NCI-H524 treated with DMSO at 0.1 percent for 48 hours (cell line): ENCODE results near the gene USP1.

Experiments
- DNase-seq: peaks from one replicate; lab custom pipeline; 2025; lab: John Stamatoyannopoulos, UW

Gene USP1

DNA sequence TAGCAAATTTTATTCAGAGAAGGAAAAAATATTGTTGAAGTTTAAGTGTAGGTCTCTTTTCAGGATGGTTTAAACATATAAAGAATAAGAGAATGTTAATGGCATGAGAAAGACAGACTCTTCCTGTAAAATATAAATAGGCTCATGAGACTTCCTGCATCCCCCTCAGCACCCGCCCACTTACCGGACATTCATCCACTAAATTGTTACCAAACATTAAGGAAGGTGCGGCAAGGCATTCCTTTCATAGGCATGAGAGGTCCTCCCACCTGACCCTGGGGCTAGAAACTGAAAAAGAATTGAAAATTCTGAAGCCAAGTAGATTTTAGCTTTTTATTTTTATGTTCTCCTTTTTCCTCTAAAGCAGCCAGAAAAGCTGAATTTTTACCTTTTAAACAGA, 10.6 kb upstream of the USP1 start:
- no peak for DNase-seq

DNA sequence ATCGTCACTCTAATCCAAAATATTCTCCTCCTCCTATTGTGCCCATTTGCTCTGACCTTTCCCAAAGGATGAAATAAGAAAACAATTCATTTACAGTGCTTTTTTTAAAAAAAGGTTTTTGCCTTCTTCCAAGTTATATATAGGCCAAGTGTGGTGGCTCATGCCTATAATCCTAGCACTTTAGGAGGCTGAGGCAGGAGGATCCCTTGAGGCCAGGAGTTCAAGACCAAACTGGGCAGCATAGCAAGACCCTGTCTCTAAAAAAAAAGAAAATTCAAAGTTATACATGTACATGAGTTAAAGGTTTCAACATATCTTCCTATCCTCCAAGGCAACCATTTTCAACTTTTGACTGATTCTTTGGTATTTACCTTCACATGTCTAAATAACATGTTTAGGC, 10.1 kb upstream of the USP1 start:
- no peak for DNase-seq

DNA sequence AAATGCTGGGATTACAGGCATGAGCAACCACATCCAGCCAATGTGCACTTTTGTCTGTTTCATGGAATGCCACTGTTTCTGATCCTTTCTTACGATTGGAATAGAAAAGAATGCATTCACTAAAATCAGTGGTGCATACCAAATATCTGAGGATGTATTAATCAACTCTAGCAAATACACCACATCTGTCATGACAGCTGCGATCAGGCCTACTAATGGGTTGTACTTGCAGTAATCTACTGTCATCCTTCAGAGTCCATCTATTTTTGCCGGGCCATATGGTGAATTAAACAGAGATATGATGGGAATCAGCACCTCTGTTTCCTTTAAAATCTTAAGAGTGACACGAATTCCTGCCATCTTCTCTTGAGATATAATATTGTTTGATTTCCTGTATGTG, 8.5 kb upstream of the USP1 start:
- DNase-seq: peak; percentile 91

DNA sequence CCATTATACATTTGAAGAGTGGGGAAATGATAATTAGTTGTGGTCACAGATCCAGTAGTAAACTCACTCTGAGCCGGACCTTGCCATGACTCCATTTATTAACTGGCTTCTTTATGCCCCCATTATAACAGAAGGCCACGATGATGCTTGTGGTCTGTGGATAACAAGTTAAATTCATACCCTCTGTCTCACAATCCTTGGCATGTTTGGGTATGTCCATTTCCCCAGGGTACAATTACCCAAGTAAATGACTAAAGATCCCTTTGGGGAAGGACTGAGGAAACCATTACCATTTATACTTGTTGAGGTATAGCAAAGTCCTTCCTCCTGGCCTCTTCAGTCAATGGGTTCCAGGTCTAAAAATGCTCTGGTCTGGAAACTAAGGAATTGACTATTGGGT, 7.3 kb upstream of the USP1 start:
- DNase-seq: no peak

DNA sequence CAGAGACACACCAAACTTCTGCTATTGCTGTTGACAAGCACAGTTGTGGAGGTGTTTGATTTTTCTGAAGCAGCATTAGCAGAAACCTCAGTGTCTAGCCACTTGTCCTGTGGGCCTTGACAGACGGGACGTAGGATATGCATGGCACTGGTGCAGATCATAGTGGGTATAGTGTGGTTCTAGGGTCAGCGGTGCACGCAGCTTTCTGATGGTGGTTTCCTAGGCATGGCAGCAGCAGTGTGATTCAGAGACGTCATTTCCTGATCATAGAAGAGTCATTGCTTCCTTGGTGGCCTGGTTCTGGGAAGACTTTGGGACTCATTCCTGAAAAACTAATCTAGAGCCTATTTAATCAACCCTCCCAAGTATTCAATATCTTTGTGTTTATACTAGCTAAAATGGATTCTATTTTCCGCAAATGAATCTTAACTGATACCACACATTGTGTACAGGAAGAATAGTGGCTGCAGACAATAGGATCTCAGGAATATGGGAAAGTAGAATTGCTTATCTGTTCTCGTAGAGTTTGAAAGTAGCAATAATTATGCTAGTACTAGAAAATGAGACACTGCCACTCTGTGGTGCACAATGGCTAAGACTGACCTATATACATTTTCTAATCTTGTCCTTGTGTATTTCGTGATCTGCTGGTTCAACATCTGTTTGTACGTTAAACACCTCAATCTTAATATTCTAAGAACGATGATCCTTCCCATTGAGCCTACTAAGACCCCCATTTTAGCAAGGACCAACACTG, 2.8 kb upstream of the USP1 start:
- no peak for DNase-seq

DNA sequence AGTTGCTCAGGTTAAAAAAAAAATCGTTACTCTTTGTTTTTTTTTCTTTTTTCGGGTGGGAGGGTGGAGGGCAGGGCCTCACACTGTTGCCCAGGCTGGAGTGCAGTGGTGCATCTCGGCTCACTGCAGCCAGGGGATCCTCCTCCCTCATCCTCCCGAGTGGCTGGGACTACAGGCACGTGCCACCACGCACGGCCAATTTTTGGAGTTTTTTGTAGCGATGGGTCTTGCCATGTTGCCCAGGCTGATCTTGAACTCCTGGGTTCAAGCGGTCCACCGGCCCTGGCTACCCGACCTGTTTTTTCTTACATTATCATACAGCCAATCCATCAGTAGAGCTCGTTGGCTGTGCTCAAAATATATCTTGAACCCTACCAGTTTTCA, 2.2 kb upstream of the USP1 start:
- no peak for DNase-seq

DNA sequence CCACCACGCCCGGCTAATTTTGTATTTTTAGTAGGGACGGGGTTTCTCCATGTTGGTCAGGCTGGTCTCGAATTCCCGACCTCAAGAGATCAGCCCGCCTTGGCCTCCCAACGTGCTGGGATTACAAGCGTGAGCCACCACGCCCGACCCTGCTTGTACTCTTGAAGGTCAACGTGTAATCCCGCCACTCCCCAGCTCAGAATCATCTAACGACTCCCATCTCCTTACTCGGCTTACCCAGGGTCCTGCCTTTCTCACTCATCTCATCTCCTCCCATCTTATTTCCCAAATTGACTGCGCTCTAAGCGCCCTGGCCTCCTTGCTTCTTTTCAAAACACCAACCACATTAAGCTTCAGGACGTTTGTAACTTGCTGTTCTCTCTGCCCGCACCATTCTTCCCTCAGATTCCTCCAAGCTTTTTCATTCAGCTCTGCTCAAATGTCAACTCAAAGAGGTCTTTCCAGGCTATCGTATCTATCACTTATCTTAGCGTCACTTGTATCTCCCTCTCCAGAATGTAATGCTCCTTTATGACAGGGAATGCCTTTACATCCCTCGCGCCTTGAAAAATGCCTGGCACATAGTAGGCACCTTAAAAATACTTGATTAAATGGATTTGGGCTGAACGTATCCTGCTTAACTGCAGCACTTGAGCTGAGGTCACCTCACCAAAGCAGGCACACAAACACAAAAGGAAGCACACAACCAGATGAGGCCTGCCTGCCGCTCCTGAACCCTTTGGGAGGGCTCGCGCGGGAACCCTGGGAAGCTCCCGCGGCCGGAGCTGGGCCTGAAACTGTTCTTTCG, 1.4 kb upstream of the USP1 start:
- no peak for DNase-seq

DNA sequence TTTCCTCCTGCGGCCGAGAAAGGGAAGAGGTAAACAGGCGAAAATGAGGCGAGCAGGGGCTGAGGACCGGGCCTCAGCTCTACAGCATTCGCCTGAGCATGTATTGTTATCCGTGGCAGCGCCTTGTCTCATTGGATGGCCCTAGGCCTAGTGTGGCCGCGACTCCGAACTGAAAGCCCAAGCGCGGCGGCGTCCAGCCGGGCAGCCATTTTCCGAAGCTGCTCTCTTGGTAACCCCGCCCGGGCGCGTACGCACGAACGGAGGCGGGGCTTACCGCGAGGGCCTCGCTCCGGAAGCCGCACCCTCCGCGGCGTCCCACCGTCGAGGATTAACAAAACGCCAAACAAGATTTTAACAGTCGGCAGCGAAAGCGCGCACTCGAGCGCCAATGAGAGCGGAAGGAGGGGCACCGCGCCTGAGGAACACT, 797 bp upstream of the USP1 start:
- DNase-seq: no peak

DNA sequence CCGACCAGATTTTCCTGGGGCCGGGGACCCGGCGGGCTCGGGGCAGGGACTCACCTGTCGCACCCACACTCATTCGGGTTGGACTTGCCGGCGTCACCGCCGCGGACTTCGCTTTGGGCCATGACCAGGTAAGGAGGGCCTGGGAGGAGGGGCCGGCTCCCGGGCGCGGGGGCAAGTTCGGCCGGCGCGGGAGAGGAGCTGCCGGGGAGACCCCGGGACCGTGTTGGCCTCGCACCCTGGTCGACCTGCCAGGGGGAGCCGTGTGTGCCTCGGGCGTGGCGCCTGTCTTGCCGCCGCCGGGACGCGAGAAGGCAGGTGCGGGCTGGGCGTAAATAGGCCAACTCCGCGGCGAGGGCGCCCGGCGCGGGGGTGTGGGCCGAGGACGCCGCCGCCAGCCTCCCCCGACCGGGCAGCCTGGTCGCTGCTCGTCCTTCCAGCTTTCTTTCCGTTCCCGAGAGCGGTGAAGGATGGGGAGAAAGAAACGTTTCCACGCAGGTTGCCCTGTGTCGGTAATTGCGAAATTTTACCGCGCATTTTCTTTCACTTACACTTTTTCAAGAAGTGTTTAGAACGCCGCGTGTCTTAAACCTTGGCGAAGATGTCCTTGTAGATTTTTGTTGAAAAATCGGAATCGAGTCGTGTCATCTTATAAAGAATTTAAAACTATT, 558 bp downstream of the USP1 start:
- no peak for DNase-seq

DNA sequence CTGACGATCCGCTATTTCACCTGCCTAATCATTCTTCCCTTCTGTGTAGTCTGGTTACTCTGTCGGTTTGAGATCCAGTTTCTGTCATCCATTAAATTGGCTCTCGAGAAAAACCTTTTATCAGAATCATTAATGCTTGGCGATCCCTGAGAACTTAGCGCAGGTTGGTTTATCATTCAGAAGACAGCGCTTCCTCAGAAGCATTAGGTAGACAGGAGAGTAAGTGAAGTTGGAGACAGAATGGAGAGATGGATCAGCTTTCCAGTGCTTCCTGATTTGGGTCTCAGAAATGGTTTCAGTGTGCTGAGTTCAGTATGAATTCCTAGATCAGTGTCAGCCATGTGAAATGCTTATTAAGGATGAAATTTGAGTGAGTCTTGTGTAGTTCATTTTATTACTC, 1.3 kb downstream of the USP1 start:
- no peak for DNase-seq

DNA sequence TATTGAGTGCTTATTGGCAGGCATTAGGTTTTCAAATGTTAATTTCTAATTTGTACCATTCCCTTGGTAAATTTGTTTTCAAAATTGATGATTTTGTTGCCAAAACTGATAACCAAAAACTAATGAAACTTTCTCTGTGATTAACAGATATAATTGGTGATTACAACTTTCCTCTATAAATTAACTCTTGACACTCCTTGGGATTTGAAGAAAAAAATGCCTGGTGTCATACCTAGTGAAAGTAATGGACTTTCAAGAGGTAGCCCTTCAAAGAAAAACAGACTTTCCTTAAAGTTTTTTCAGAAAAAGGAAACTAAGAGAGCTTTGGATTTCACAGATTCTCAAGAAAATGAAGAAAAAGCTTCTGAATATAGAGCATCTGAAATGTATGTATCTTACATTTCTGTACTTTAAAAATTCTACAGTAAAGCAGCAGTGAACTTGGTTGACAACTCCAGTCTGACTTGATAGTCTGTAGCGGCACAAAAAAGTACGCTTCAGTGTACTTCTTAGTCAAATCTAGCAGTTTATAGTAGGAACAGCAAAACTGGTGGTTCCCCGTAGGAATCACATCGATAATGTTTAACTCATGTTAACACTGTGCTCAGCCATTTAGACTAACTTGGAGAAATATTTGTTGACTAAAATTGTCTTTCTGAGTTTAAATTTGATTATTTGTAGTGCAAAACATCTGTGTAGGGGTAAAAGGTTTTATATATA, 3.0 kb downstream of the USP1 start:
- no peak for DNase-seq

DNA sequence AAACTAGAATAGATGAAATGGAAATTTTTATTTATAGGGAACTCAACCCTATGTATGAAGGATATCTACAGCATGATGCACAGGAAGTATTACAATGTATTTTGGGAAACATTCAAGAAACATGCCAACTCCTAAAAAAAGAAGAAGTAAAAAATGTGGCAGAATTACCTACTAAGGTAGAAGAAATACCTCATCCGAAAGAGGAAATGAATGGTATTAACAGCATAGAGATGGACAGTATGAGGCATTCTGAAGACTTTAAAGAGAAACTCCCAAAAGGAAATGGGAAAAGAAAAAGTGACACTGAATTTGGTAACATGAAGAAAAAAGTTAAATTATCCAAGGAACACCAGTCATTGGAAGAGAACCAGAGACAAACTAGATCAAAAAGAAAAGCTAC, 7.9 kb downstream of the USP1 start:
- no peak for DNase-seq

DNA sequence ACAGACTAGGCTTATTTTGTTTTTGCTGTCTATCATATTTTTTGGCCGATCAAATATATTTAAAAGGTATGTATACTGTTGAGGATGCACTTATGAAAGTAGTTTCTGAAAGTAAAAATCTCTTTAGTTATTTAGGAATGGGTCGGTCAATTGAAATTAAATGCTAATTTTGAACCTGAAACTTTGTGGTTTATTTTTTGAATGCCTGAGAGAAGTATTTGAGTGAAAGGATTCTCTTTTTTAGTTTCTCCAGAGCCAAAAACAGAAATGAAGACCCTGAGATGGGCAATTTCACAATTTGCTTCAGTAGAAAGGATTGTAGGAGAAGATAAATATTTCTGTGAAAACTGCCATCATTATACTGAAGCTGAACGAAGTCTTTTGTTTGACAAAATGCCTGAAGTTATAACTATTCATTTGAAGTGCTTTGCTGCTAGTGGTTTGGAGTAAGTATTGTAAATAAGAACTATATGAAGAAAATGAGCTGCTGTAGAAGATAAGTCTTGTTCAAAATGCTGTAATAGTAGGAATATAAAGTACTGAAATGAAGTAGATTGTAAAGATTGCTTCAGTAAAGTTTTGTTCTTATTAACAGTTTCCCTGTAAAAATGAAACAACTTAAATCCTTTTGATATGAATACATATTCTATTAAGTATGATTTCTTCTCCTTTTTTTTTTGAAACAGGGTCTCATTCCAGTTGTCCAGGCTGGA, 11.5 kb downstream of the USP1 start:
- no peak for DNase-seq

DNA sequence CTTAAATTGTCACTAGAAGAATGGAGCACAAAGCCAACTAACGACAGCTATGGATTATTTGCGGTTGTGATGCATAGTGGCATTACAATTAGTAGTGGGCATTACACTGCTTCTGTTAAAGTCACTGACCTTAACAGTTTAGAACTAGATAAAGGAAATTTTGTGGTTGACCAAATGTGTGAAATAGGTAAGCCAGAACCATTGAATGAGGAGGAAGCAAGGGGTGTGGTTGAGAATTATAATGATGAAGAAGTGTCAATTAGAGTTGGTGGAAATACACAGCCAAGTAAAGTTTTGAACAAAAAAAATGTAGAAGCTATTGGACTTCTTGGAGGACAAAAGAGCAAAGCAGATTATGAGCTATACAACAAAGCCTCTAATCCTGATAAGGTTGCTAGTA, 13.5 kb downstream of the USP1 start:
- no peak for DNase-seq

DNA sequence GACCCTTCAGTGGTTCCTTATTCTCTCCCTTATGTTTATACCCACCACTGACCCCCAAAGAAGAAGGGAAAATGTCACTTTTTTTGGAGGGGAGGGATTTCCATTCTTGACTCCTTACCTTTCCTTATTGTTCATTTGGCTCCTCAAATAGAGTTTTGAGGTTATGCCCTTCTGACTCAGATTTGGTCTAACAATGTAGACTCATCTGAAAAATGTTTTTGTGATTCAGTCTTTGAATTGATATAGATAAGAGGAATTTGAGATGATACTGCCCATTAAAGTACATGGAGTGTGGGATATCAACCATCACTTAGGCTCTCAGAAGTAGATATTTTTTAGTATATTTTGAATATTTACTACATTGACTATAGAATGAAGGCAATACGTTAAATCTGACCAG, 16.1 kb downstream of the USP1 start:
- DNase-seq: no peak

DNA sequence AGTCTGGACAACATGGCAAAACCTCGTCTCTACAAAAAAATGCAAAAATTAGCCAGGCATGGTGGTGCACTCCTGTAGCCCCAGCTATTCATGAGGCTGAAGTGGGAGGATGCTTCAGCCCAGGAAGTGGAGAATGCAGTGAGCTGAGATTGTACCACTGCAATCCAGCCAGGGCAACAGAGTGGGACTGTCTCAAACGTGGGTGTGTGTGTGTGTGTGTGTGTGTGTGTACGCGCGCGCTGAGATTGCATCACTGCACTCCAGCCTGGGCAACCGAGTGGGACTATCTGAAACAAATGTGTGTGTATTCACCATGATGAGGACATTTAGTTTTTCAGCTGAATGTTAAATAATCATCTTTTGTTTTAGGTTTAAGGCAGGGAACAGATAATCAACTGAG, 21.1 kb downstream of the USP1 start:
- no peak for DNase-seq

DNA sequence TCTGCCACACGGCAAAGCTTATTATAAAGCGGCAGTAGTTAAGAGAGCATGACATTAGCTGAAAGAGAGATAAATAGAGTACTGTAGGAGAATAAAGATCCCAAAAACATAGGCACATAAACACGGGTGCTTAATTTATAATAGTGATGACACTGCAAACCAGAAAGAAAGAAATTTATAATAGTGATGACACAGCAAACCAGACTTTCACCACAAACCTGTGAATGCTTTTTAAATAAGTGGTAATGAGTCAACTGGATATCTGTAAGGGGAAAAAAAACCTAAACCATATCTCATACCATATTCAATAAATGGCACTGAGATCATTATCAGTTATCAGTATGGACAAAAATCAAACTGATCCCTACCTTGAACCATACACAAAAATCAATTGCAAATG, 25.5 kb downstream of the USP1 start:
- DNase-seq: no peak

DNA sequence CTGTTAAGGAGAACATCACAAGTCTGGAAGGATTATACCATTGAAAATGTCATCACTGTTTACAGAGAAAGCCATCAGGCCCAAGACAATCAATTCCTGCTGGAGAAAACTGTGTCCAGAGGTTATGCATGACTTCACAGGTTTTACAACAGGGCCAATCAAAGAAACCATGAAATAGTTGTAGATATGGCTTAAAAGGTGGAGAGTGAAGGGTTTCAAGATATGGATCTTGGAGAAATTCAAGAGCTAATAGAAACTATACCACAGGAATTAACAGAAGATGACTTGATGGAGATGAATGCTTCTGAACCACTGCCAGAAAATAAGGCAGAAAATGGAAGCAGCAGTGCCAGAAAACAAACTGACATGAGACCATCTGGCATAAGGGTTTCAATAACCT, 30.2 kb downstream of the USP1 start:
- DNase-seq: peak; percentile 12

DNA sequence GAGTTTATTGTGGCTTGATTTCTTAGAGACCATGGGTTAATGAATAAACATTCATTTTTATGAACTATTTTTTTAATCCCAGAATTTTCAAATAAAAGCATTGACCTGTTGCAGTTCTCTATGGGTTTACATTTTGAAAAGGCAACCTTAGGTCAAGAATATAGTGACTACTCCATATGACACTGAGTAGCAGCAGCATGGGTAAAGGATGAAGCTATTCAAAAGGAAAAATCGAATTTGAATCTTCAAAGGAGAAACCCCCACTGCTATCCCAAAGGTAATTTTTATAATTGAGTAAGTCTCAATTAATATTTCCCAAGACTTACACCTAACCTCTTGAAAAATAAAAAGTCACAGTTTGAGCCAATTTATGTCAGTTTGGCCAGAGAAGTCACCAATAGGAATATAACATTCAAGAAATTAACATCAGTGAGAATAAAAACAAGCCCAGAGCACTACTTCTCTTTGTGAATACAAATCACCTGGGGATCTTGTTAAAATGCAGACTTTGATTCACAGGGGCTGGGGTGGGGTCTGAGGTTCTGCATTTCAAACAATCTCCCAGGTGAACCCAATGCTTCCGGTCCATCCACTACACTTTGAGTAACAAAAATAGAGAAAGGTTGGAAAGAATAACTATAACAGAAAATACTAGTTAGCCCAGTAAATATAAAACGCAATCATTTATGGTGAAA, 39.8 kb downstream of the USP1 start:
- no peak for DNase-seq

DNA sequence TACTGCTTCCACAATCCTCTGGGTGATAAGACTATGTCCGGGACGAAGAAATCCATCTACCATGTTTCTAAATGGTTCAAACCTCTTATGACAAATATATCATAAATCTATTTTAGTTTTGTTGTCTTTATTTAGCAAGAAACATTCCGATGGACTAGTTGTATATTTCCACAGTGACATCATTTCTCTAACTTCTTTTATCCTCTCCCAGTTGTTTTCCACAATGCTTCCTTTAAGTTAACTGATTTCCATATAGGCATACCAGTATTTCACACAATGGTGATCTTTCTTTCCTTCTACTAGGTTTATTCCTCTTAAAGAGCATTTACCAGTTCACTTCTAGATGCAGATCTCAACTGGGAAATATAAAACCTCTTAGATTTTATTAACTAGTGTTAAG, 44.8 kb downstream of the USP1 start:
- no peak for DNase-seq

DNA sequence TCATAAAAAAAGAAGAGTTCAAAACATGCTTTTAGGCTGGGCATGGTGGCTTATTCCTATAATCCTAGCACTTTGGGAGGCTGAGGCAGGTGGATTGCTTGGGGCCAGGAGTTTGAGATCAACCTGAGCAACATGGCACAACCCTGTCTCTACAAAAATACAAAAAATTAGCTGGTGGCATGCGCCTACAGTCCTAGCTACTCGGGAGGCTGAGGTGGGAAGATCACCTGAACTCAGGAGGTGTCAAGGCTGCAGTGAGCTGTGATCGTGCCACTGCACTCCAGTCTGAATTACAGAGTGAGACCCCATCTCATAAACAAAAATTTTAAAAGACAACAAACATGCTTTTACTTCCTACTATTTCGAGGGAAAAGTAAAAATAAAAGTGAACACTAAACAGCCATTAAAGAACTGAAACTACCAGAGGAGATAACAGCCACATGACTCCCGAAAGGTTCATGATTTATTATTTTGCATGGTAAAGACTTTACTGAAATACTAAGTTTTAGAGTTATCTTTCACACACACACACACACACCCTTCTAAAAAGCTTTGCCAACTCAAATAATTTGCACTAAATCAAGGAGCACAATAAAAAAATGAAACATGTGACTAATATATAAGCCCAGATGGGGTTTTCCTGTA, 48.1 kb downstream of the USP1 start:
- DNase-seq: no peak
